ENCODE results near the gene CENPVL2.
"Not testable (repeated sequence)": the region's sequence is repeated elsewhere in the genome, so short reads cannot be mapped to it uniquely, and the experiment has no call there.

CENPVL2 gene

GRCh38 chrX:51682720-51683062, at the start of gene CENPVL2:
CENPVL2 (minus strand) TSS chrX:51682831; CDS start chrX:51682831, 0 bp downstream.
- DNase-seq (ENCODE audit: low spot score) = not testable (repeated sequence)

- DNase-seq (ENCODE audit: low spot score) = no peak
These were observed 45.6 kb upstream of the CENPVL2 start for GRCh38 chrX:51728202-51728601.

GRCh38 chrX:51712943-51713647, 30.5 kb upstream of the CENPVL2 start:
- not testable (repeated sequence) for DNase-seq (ENCODE audit: low spot score)

GRCh38 chrX:51710277-51711164, 27.9 kb upstream of the CENPVL2 start, which contains the start of gene CENPVL1:
CENPVL1 (plus strand) TSS chrX:51710512; CDS start chrX:51710512, 0 bp downstream.
- not testable (repeated sequence) for DNase-seq (ENCODE audit: low spot score)

GRCh38 chrX:51697397-51697796, 14.8 kb upstream of the CENPVL2 start:
- no peak for DNase-seq (ENCODE audit: low spot score)

- DNase-seq (ENCODE audit: low spot score) = no peak
These were observed 11.6 kb upstream of the CENPVL2 start for GRCh38 chrX:51694254-51694653.

GRCh38 chrX:51681808-51682719, 567 bp downstream of the CENPVL2 start:
- DNase-seq (ENCODE audit: low spot score) = not testable (repeated sequence)

- DNase-seq (ENCODE audit: low spot score) = not testable (repeated sequence)
These were observed 2.8 kb downstream of the CENPVL2 start for GRCh38 chrX:51679689-51680433.

GRCh38 chrX:51665981-51666380, 16.6 kb downstream of the CENPVL2 start:
- DNase-seq (ENCODE audit: low spot score) = no peak

GRCh38 chrX:51643377-51643776, 39.3 kb downstream of the CENPVL2 start:
- DNase-seq (ENCODE audit: low spot score) = no peak

GRCh38 chrX:51641421-51642021, 41.1 kb downstream of the CENPVL2 start:
- DNase-seq (ENCODE audit: low spot score) = peak; percentile 12

GRCh38 chrX:51636511-51636910, 46.1 kb downstream of the CENPVL2 start:
- not testable (repeated sequence) for DNase-seq (ENCODE audit: low spot score)

All from putamen (tissue), 1 donor.